ENCODE data around the gene FAM170B. TPM values are rescaled to one million over a fixed set of nuclear protein-coding genes. Genes with fewer than 3 reads are reported as not detected.
A peak's percentile ranks its signal among the peaks of the same experiment; 100 is the strongest.

The FAM170B gene
- total and polyA plus RNA-seq, 9 of the 15 experiments (the other 6 are each of a cell fraction or from before 2014, with no cell fraction given) = 0.11 to 0.21 TPM; not detected in 7

DNA sequence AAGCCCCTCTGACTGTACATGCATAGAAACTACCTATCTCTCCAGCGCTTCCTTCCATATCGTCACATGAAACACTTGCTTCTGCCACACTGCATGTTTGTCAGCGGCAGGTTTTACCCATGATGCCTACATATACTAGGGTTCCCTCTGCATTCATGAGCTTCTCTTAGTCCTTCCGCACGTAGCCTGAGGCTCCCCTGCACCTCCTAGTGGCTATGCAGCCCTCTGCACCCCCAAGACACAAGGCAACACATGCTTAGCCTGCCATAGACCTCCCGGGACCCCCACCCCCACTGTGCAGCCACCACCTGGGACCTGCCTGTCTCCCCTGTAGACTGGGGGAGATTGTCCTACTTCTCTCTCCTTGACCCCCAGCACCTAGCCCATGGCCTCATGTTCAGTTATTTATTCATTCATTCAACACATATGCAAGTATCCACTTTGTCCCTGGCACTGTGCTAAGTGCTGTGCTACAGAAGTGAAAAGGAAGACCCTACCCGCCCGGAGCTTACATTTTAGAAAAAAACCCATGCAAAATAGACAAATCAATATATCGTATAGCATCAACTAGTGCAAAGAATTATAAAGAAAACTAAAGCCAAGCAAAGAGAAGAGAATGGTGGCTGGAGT lies 30.9 kb upstream of the FAM170B start (continued):
- 0 out of 2 replicates have a peak, but pooled peaks have one; percentile 32 for TF ChIP-seq TOE1 (IDR thresholded peaks at IDR 0.05; ENCODE audit: borderline replicate concordance)
- TF ChIP-seq TOE1 (CRISPR knock-in tag; IDR thresholded peaks at IDR 0.05; ENCODE audit: borderline replicate concordance, low read depth) = no peak
- no peak for TF ChIP-seq DDX20 (tag; IDR thresholded peaks at IDR 0.05; ENCODE audit: low read depth)
- TF ChIP-seq NBN (IDR thresholded peaks at IDR 0.05; ENCODE audit: low read depth) = 0 out of 2 replicates have a peak, but pooled peaks have one; percentile 53
- TF ChIP-seq, protein P1, sequence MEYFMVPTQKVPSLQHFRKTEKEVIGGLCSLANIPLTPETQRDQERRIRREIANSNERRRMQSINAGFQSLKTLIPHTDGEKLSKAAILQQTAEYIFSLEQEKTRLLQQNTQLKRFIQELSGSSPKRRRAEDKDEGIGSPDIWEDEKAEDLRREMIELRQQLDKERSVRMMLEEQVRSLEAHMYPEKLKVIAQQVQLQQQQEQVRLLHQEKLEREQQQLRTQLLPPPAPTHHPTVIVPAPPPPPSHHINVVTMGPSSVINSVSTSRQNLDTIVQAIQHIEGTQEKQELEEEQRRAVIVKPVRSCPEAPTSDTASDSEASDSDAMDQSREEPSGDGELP (CRISPR knock-in tag; IDR thresholded peaks at IDR 0.05; ENCODE audit: borderline replicate concordance) = peak; percentile 61; the same call in 1 of the 2 replicates
- TF ChIP-seq, protein P2, sequence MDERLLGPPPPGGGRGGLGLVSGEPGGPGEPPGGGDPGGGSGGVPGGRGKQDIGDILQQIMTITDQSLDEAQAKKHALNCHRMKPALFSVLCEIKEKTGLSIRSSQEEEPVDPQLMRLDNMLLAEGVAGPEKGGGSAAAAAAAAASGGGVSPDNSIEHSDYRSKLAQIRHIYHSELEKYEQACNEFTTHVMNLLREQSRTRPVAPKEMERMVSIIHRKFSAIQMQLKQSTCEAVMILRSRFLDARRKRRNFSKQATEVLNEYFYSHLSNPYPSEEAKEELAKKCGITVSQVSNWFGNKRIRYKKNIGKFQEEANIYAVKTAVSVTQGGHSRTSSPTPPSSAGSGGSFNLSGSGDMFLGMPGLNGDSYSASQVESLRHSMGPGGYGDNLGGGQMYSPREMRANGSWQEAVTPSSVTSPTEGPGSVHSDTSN (CRISPR knock-in tag; IDR thresholded peaks at IDR 0.05; ENCODE audit: low read depth) = no peak
- TF ChIP-seq, protein P2 (tag; conservative IDR thresholded peaks at IDR 0.05; ENCODE audit: low read depth) = no peak
- TF ChIP-seq KLF16 (IDR thresholded peaks at IDR 0.05) = peak; percentile 50; the same call in 1 of the 2 replicates
- peak; percentile 42; the same call in 1 of the 2 replicates for TF ChIP-seq BHLHE40 (IDR thresholded peaks at IDR 0.05; ENCODE audit: low read length)
- no peak for TF ChIP-seq PHF8 (IDR thresholded peaks at IDR 0.05; ENCODE audit: borderline replicate concordance, low read length)
- TF ChIP-seq MTA3 (IDR thresholded peaks at IDR 0.05; ENCODE audit: borderline replicate concordance) = peak; percentile 19; the same call in 1 of the 2 replicates
- TF ChIP-seq SETDB1 (IDR thresholded peaks at IDR 0.05; ENCODE audit: low read length) = no peak
- 0 out of 4 replicates have a peak, but pooled peaks of 1 of the 2 experiments have one; percentile 17 for TF ChIP-seq FOXK2 (conservative IDR thresholded peaks at IDR 0.05 in 1 of 2, IDR thresholded peaks at IDR 0.05 in 1 of 2; ENCODE audit: low read depth in 2 of 2)
- TF ChIP-seq RAD21 (CRISPR knock-in tag; conservative IDR thresholded peaks at IDR 0.05 in 1 of 2, IDR thresholded peaks at IDR 0.05 in 1 of 2) = peak; percentile 44 to 74
- TF ChIP-seq, protein P3, sequence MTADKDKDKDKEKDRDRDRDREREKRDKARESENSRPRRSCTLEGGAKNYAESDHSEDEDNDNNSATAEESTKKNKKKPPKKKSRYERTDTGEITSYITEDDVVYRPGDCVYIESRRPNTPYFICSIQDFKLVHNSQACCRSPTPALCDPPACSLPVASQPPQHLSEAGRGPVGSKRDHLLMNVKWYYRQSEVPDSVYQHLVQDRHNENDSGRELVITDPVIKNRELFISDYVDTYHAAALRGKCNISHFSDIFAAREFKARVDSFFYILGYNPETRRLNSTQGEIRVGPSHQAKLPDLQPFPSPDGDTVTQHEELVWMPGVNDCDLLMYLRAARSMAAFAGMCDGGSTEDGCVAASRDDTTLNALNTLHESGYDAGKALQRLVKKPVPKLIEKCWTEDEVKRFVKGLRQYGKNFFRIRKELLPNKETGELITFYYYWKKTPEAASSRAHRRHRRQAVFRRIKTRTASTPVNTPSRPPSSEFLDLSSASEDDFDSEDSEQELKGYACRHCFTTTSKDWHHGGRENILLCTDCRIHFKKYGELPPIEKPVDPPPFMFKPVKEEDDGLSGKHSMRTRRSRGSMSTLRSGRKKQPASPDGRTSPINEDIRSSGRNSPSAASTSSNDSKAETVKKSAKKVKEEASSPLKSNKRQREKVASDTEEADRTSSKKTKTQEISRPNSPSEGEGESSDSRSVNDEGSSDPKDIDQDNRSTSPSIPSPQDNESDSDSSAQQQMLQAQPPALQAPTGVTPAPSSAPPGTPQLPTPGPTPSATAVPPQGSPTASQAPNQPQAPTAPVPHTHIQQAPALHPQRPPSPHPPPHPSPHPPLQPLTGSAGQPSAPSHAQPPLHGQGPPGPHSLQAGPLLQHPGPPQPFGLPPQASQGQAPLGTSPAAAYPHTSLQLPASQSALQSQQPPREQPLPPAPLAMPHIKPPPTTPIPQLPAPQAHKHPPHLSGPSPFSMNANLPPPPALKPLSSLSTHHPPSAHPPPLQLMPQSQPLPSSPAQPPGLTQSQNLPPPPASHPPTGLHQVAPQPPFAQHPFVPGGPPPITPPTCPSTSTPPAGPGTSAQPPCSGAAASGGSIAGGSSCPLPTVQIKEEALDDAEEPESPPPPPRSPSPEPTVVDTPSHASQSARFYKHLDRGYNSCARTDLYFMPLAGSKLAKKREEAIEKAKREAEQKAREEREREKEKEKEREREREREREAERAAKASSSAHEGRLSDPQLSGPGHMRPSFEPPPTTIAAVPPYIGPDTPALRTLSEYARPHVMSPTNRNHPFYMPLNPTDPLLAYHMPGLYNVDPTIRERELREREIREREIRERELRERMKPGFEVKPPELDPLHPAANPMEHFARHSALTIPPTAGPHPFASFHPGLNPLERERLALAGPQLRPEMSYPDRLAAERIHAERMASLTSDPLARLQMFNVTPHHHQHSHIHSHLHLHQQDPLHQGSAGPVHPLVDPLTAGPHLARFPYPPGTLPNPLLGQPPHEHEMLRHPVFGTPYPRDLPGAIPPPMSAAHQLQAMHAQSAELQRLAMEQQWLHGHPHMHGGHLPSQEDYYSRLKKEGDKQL (CRISPR knock-in tag; IDR thresholded peaks at IDR 0.05; ENCODE audit: borderline replicate concordance) = no peak
- no peak for TF ChIP-seq RBM15 (IDR thresholded peaks at IDR 0.05; ENCODE audit: insufficient read depth, low read length)

Measured in K562 (cell line).